ENCODE results near the gene CDC123.
"Not testable (repeated sequence)": the region's sequence is repeated elsewhere in the genome, so short reads cannot be mapped to it uniquely, and the experiment has no call there.

Gene CDC123

GRCh38 chr10:12243864-12244620, 48.1 kb downstream of the CDC123 start:
- no peaks in the 10 kb centered on the region for H3K4me1 ChIP-seq (ENCODE audit: control insufficient read depth, insufficient read depth, low read length, poor library complexity, severe bottlenecking)
- peaks cover 43% of the 10 kb centered on the region for H3K36me3 ChIP-seq (ENCODE audit: control insufficient read depth, insufficient read depth, low read length)
- H3K4me3 ChIP-seq (ENCODE audit: insufficient read depth, low read depth, low read length, poor library complexity, severe bottlenecking): no peak overlapping the region
- no peak overlapping the region for H3K27ac ChIP-seq (ENCODE audit: insufficient read depth, low read length, poor library complexity, severe bottlenecking)
- DNase-seq: no peak
- no peaks in the 10 kb centered on the region for H3K27me3 ChIP-seq (replicated peaks; ENCODE audit: control insufficient read depth, insufficient read depth, low read length, poor library complexity, severe bottlenecking)
- H3K9me3 ChIP-seq (ENCODE audit: control insufficient read depth, low read length): no peaks in the 10 kb centered on the region

- no peaks in the 10 kb centered on the region for H3K27me3 ChIP-seq (replicated peaks; ENCODE audit: control insufficient read depth, insufficient read depth, low read length, poor library complexity, severe bottlenecking)
- H3K27ac ChIP-seq (ENCODE audit: insufficient read depth, low read length, poor library complexity, severe bottlenecking): no peak overlapping the region
- no peak overlapping the region for H3K4me3 ChIP-seq (ENCODE audit: insufficient read depth, low read depth, low read length, poor library complexity, severe bottlenecking)
- peaks cover 31% of the 10 kb centered on the region for H3K36me3 ChIP-seq (ENCODE audit: control insufficient read depth, insufficient read depth, low read length)
- DNase-seq: no peak
- no peaks in the 10 kb centered on the region for H3K4me1 ChIP-seq (ENCODE audit: control insufficient read depth, insufficient read depth, low read length, poor library complexity, severe bottlenecking)
- no peaks in the 10 kb centered on the region for H3K9me3 ChIP-seq (ENCODE audit: control insufficient read depth, low read length)
These were observed 54.2 kb downstream of the CDC123 start for GRCh38 chr10:12250181-12250580.

GRCh38 chr10:12250702-12251101, 54.7 kb downstream of the CDC123 start:
- H3K27ac ChIP-seq (ENCODE audit: insufficient read depth, low read length, poor library complexity, severe bottlenecking); H3K4me1 ChIP-seq (ENCODE audit: control insufficient read depth, insufficient read depth, low read length, poor library complexity, severe bottlenecking); DNase-seq; H3K27me3 ChIP-seq (replicated peaks; ENCODE audit: control insufficient read depth, insufficient read depth, low read length, poor library complexity, severe bottlenecking); H3K9me3 ChIP-seq (ENCODE audit: control insufficient read depth, low read length); H3K4me3 ChIP-seq (ENCODE audit: insufficient read depth, low read depth, low read length, poor library complexity, severe bottlenecking): not testable (repeated sequence)
- H3K36me3 ChIP-seq (ENCODE audit: control insufficient read depth, insufficient read depth, low read length): peaks cover 27% of the 10 kb centered on the region

- peaks cover 19% of the 10 kb centered on the region for H3K36me3 ChIP-seq (ENCODE audit: control insufficient read depth, insufficient read depth, low read length)
- H3K4me3 ChIP-seq (ENCODE audit: insufficient read depth, low read depth, low read length, poor library complexity, severe bottlenecking): no peak overlapping the region
These were observed 55.6 kb downstream of the CDC123 start for GRCh38 chr10:12251581-12251980.

GRCh38 chr10:12252882-12253546, 57.0 kb downstream of the CDC123 start:
- H3K27me3 ChIP-seq (replicated peaks; ENCODE audit: control insufficient read depth, insufficient read depth, low read length, poor library complexity, severe bottlenecking): no peaks in the 10 kb centered on the region
- H3K4me1 ChIP-seq (ENCODE audit: control insufficient read depth, insufficient read depth, low read length, poor library complexity, severe bottlenecking): no peaks in the 10 kb centered on the region
- no peak for DNase-seq
- peaks cover 7% of the 10 kb centered on the region for H3K36me3 ChIP-seq (ENCODE audit: control insufficient read depth, insufficient read depth, low read length)
- no peak overlapping the region for H3K27ac ChIP-seq (ENCODE audit: insufficient read depth, low read length, poor library complexity, severe bottlenecking)
- H3K4me3 ChIP-seq (ENCODE audit: insufficient read depth, low read depth, low read length, poor library complexity, severe bottlenecking): no peak overlapping the region
- no peaks in the 10 kb centered on the region for H3K9me3 ChIP-seq (ENCODE audit: control insufficient read depth, low read length)

More at GRCh38 chr10:12251581-12251980, 55.6 kb downstream of the CDC123 start:
- Histone ChIP-seq H3K4me1 (ENCODE audit: control insufficient read depth, insufficient read depth, low read length, poor library complexity, severe bottlenecking) (no peaks in the 10 kb centered on the region), H3K27ac (ENCODE audit: insufficient read depth, low read length, poor library complexity, severe bottlenecking) (no peak overlapping the region), H3K27me3 (replicated peaks; ENCODE audit: control insufficient read depth, insufficient read depth, low read length, poor library complexity, severe bottlenecking) (no peaks in the 10 kb centered on the region), H3K9me3 (ENCODE audit: control insufficient read depth, low read length) (no peaks in the 10 kb centered on the region)
- no peak for DNase-seq

GRCh38 chr10:12255048-12255447, 59.1 kb downstream of the CDC123 start:
- no peaks in the 10 kb centered on the region for H3K4me1 ChIP-seq (ENCODE audit: control insufficient read depth, insufficient read depth, low read length, poor library complexity, severe bottlenecking)
- H3K4me3 ChIP-seq (ENCODE audit: insufficient read depth, low read depth, low read length, poor library complexity, severe bottlenecking): no peak overlapping the region
- no peak overlapping the region for H3K27ac ChIP-seq (ENCODE audit: insufficient read depth, low read length, poor library complexity, severe bottlenecking)
- H3K27me3 ChIP-seq (replicated peaks; ENCODE audit: control insufficient read depth, insufficient read depth, low read length, poor library complexity, severe bottlenecking): no peaks in the 10 kb centered on the region
- H3K36me3 ChIP-seq (ENCODE audit: control insufficient read depth, insufficient read depth, low read length): peaks cover 6% of the 10 kb centered on the region
- no peaks in the 10 kb centered on the region for H3K9me3 ChIP-seq (ENCODE audit: control insufficient read depth, low read length)
- DNase-seq: no peak

GRCh38 chr10:12259988-12260387, 64.0 kb downstream of the CDC123 start:
- Histone ChIP-seq H3K9me3 (ENCODE audit: control insufficient read depth, low read length) (no peaks in the 10 kb centered on the region), H3K4me1 (ENCODE audit: control insufficient read depth, insufficient read depth, low read length, poor library complexity, severe bottlenecking) (peaks cover 5% of the 10 kb centered on the region), H3K27me3 (replicated peaks; ENCODE audit: control insufficient read depth, insufficient read depth, low read length, poor library complexity, severe bottlenecking) (no peaks in the 10 kb centered on the region), H3K27ac (ENCODE audit: insufficient read depth, low read length, poor library complexity, severe bottlenecking) (no peak overlapping the region), H3K4me3 (ENCODE audit: insufficient read depth, low read depth, low read length, poor library complexity, severe bottlenecking) (no peak overlapping the region), H3K36me3 (ENCODE audit: control insufficient read depth, insufficient read depth, low read length) (no peaks in the 10 kb centered on the region)
- no peak for DNase-seq

- no peaks in the 10 kb centered on the region for H3K27me3 ChIP-seq (replicated peaks; ENCODE audit: control insufficient read depth, insufficient read depth, low read length, poor library complexity, severe bottlenecking)
These were observed 66.4 kb downstream of the CDC123 start for GRCh38 chr10:12262278-12262981.

GRCh38 chr10:12264204-12264940, 68.4 kb downstream of the CDC123 start:
- no peaks in the 10 kb centered on the region for H3K9me3 ChIP-seq (ENCODE audit: control insufficient read depth, low read length)
- no peaks in the 10 kb centered on the region for H3K36me3 ChIP-seq (ENCODE audit: control insufficient read depth, insufficient read depth, low read length)
- H3K4me3 ChIP-seq (ENCODE audit: insufficient read depth, low read depth, low read length, poor library complexity, severe bottlenecking): peak overlapping the region; percentile 44
- peak; percentile 34 to 55 (median 44) for DNase-seq
- H3K4me1 ChIP-seq (ENCODE audit: control insufficient read depth, insufficient read depth, low read length, poor library complexity, severe bottlenecking): peaks cover 5% of the 10 kb centered on the region
- no peaks in the 10 kb centered on the region for H3K27me3 ChIP-seq (replicated peaks; ENCODE audit: control insufficient read depth, insufficient read depth, low read length, poor library complexity, severe bottlenecking)
- H3K27ac ChIP-seq (ENCODE audit: insufficient read depth, low read length, poor library complexity, severe bottlenecking): no peak overlapping the region

More at GRCh38 chr10:12262278-12262981, 66.4 kb downstream of the CDC123 start:
- H3K36me3 ChIP-seq (ENCODE audit: control insufficient read depth, insufficient read depth, low read length): no peaks in the 10 kb centered on the region
- DNase-seq: no peak
- H3K27ac ChIP-seq (ENCODE audit: insufficient read depth, low read length, poor library complexity, severe bottlenecking): no peak overlapping the region
- H3K4me3 ChIP-seq (ENCODE audit: insufficient read depth, low read depth, low read length, poor library complexity, severe bottlenecking): no peak overlapping the region
- no peaks in the 10 kb centered on the region for H3K9me3 ChIP-seq (ENCODE audit: control insufficient read depth, low read length)
- H3K4me1 ChIP-seq (ENCODE audit: control insufficient read depth, insufficient read depth, low read length, poor library complexity, severe bottlenecking): peaks cover 5% of the 10 kb centered on the region
